Colonic mucosa (tissue), 4 donors: ENCODE results near the gene PALB2. TPM values are rescaled to one million over a fixed set of nuclear protein-coding genes. Genes with fewer than 3 reads are reported as not detected.

ENCODE experiments used
- DNase-seq: peaks from one replicate; pipeline ENCODE4 v3.0.0-alpha.2; 2020
- H3K27ac ChIP-seq: fragments of 200-600 bp; one replicate; pipeline ENCODE4 v1.8.0; 2021
- H3K27me3 ChIP-seq: fragments of 200-600 bp; one replicate; pipeline ENCODE4 v1.8.0; 2021
- H3K36me3 ChIP-seq: fragments of 200-600 bp; one replicate; pipeline ENCODE4 v1.8.0; 2021
- H3K4me1 ChIP-seq: fragments of 200-600 bp; one replicate; pipeline ENCODE4 v1.8.0; 2021; ENCODE audit warnings: mild to moderate bottlenecking
- H3K4me3 ChIP-seq: fragments of 200-600 bp; one replicate; pipeline ENCODE4 v1.8.0; 2021
- H3K9ac ChIP-seq, 2 donors: one replicate each; pipeline ENCODE4 v1.7.0; 2013; ENCODE audit warnings: control low read depth in 2 of 2, low read depth in 2 of 2, low read length in 2 of 2
- H3K9me3 ChIP-seq: fragments of 200-600 bp; one replicate; pipeline ENCODE4 v1.8.0; 2021
- CTCF ChIP-seq: fragments of 200-600 bp; IDR thresholded peaks from one replicate; pipeline ENCODE4 v1.8.0; 2022; ENCODE audit warnings: antibody characterized with exemption, mild to moderate bottlenecking
- intact Hi-C: fragments of 100-400 bp; cut with DNase I; formaldehyde crosslinking; loops from one replicate; pipeline ENCODE4 v1.14.1; 2022
- total RNA-seq, 2 donors: library from RNA; stranded (reverse); fragmentation: NEBNext Ultra II Directional in 1 of 2; extraction: Animal tissue kit (Norgen Biotek cat#: 25700) in 1 of 2; gene quantifications; one replicate each; pipeline ENCODE4 v1.2.1, GENCODE V29; 2021
- donor health status: healthy.
- donor health status: DM: no; HTN: no; CAD: no.
- donor health status: DM: no; HTN: no; CAD: no.

The PALB2 gene
- 10 to 100 TPM in 1 of 2 donors, 1 to 10 TPM in 1; 8.2 to 13.3 TPM for total RNA-seq

- peak within 1 kb of the TSS; percentile 93 to 95 for H3K9ac ChIP-seq
- DNase-seq, result peak; percentile 94
- peaks cover 3% of the 10 kb centered on the region for H3K4me1 ChIP-seq
- intact Hi-C loops, result no loop called here
- H3K9me3 ChIP-seq, result no peaks in the 10 kb centered on the region
- no peaks in the 10 kb centered on the region for H3K27me3 ChIP-seq
- peak within 1 kb of the TSS; percentile 72 for H3K27ac ChIP-seq
- H3K4me3 ChIP-seq, result peak within 1 kb of the TSS; percentile 99
- H3K36me3 ChIP-seq, result no peaks in the 10 kb centered on the region
- no peak for TF ChIP-seq CTCF
Measured at GRCh38 chr16:23640931-23641765, at the start of gene PALB2, which contains the start of gene DCTN5. Gene PALB2, minus strand, starts transcription at chr16:23641310. Its CDS starts 153 bp downstream, at chr16:23641157. Gene DCTN5, plus strand, starts transcription at chr16:23641466. Its CDS starts 77 bp downstream, at chr16:23641543.

- DNase-seq, result no peak
- Histone ChIP-seq H3K9ac (no peak overlapping the region), H3K4me3 (no peak overlapping the region), H3K27ac (no peak overlapping the region), H3K27me3 (no peaks in the 10 kb centered on the region), H3K36me3 (peaks cover 6% of the 10 kb centered on the region), H3K9me3 (no peaks in the 10 kb centered on the region), H3K4me1 (no peaks in the 10 kb centered on the region)
- intact Hi-C loops, result no loop called here
- TF ChIP-seq CTCF, result no peak
Measured at GRCh38 chr16:23689442-23690187, 48.5 kb upstream of the PALB2 start.

GRCh38 chr16:23687034-23687808 lies 46.1 kb upstream of the PALB2 start:
- no peak for DNase-seq
- Histone ChIP-seq H3K4me1 (no peaks in the 10 kb centered on the region), H3K36me3 (peaks cover 6% of the 10 kb centered on the region), H3K27ac (no peak overlapping the region), H3K9ac (no peak overlapping the region), H3K27me3 (no peaks in the 10 kb centered on the region), H3K9me3 (no peaks in the 10 kb centered on the region), H3K4me3 (no peak overlapping the region)
- TF ChIP-seq CTCF, result no peak
- intact Hi-C loops, result no loop called here

- Histone ChIP-seq H3K27ac (no peak overlapping the region), H3K36me3 (no peaks in the 10 kb centered on the region), H3K9ac (no peak overlapping the region), H3K9me3 (no peaks in the 10 kb centered on the region), H3K4me3 (no peak overlapping the region), H3K27me3 (no peaks in the 10 kb centered on the region), H3K4me1 (no peaks in the 10 kb centered on the region)
- DNase-seq, result no peak
- intact Hi-C loops, result no loop called here
- no peak for TF ChIP-seq CTCF
Measured at GRCh38 chr16:23683487-23683886, 42.4 kb upstream of the PALB2 start.

GRCh38 chr16:23682181-23682580 lies 41.1 kb upstream of the PALB2 start:
- no peak for DNase-seq
- Histone ChIP-seq H3K9ac (no peak overlapping the region), H3K9me3 (no peaks in the 10 kb centered on the region), H3K27me3 (no peaks in the 10 kb centered on the region), H3K36me3 (no peaks in the 10 kb centered on the region), H3K27ac (no peak overlapping the region), H3K4me1 (no peaks in the 10 kb centered on the region), H3K4me3 (no peak overlapping the region)
- no peak for TF ChIP-seq CTCF
- intact Hi-C loops, result no loop called here
